GM15510 (cell line): ENCODE data around the gene TMEM127.
A peak's percentile ranks its signal among the peaks of the same experiment; 100 is the strongest.

ENCODE experiments used
- POLR2A ChIP-seq: IDR thresholded peaks from 3 replicates; pipeline ENCODE4 v1.6.1; 2011; ENCODE audit warnings: borderline replicate concordance; ENCODE audit not compliant: insufficient read length; ENCODE audit errors: extremely low read depth

Gene TMEM127

GRCh38 chr2:96252526-96252925 is 13.3 kb downstream of the TMEM127 start:
- no peak for TF ChIP-seq POLR2A

GRCh38 chr2:96251721-96252292 is 14.0 kb downstream of the TMEM127 start:
- TF ChIP-seq POLR2A, result no peak

GRCh38 chr2:96250188-96250587 is 15.6 kb downstream of the TMEM127 start:
- no peak for TF ChIP-seq POLR2A

GRCh38 chr2:96249654-96250053 is 16.1 kb downstream of the TMEM127 start:
- no peak for TF ChIP-seq POLR2A

GRCh38 chr2:96248624-96249023 is 17.2 kb downstream of the TMEM127 start:
- TF ChIP-seq POLR2A, result no peak

- no peak for TF ChIP-seq POLR2A
Measured at GRCh38 chr2:96247896-96248295, 17.9 kb downstream of the TMEM127 start.

- no peak for TF ChIP-seq POLR2A
Measured at GRCh38 chr2:96247009-96247408, 18.8 kb downstream of the TMEM127 start.

GRCh38 chr2:96245609-96246390 is 20.0 kb downstream of the TMEM127 start:
- TF ChIP-seq POLR2A, result no peak

GRCh38 chr2:96243843-96244242 is 22.0 kb downstream of the TMEM127 start:
- no peak for TF ChIP-seq POLR2A

- TF ChIP-seq POLR2A, result peak; percentile 30
Measured at GRCh38 chr2:96241900-96242611, 23.7 kb downstream of the TMEM127 start.

- no peak for TF ChIP-seq POLR2A
Measured at GRCh38 chr2:96241227-96241626, 24.6 kb downstream of the TMEM127 start.

- TF ChIP-seq POLR2A, result no peak
Measured at GRCh38 chr2:96240341-96241038, 25.3 kb downstream of the TMEM127 start.

GRCh38 chr2:96239745-96240264 is 26.0 kb downstream of the TMEM127 start:
- no peak for TF ChIP-seq POLR2A

- no peak for TF ChIP-seq POLR2A
Measured at GRCh38 chr2:96239091-96239490, 26.7 kb downstream of the TMEM127 start.

- TF ChIP-seq POLR2A, result no peak
Measured at GRCh38 chr2:96238266-96238665, 27.5 kb downstream of the TMEM127 start.
